A549 (cell line): Measurements from ENCODE around the gene KCNIP3. TPM values are rescaled to one million over a fixed set of nuclear protein-coding genes. Genes with fewer than 3 reads are reported as not detected.

Experiments
- ATAC-seq, 2 experiments: fragments of 200-7000 bp in 1 of 2; fragments of >200 bp in 1 of 2; cut with Nextera tagmentation in 1 of 2; cut with Tn5 transposase in 1 of 2; 3 replicates each; pipeline versions ENCODE4 v1.8.0 to v1.9.1; 2018 to 2020; ENCODE audit warnings: mild to moderate bottlenecking in 1 of 2, moderate library complexity in 1 of 2
- CTCF ChIA-PET: fragments of 300-600 bp; sonication (Branson Sonifier 250); formaldehyde crosslinking; extraction: SDS; loops from one replicate; lab custom pipeline; 2021; ENCODE audit warnings: antibody characterized with exemption, inconsistent platforms; lab: Yijun Ruan, JAX
- POLR2A ChIA-PET: fragments of 350-600 bp; formaldehyde crosslinking; extraction: SDS; loops from one replicate; lab custom pipeline; 2021; ENCODE audit warnings: antibody characterized with exemption, inconsistent platforms; lab: Yijun Ruan, JAX
- DNase-seq, 2 experiments: peaks; one replicate each; pipeline versions ENCODE4 v3.0.0 to v3.0.0-alpha.2; 2011 to 2016; ENCODE audit warnings: low read depth in 1 of 2, low spot score in 1 of 2
- FAIRE-seq: peaks from 2 replicates; lab custom pipeline; 2011; peaks lifted over from hg19 to GRCh38; lab: Jason Lieb, UNC
- H3K27ac ChIP-seq, 2 experiments: fragments of >200 bp; sonication (Bioruptor Twin); formaldehyde crosslinking; 3 replicates each; pipeline ENCODE4 v1.5.1; 2016 to 2017
- H3K4me1 ChIP-seq: fragments of >200 bp; sonication (Bioruptor Twin); formaldehyde crosslinking; 3 replicates; pipeline ENCODE4 v1.6.1; 2016
- H3K4me2 ChIP-seq: fragments of >200 bp; sonication (Bioruptor Twin); formaldehyde crosslinking; 3 replicates; pipeline ENCODE4 v1.6.1; 2016
- H3K4me3 ChIP-seq: fragments of >200 bp; sonication (Bioruptor Twin); formaldehyde crosslinking; 3 replicates; pipeline ENCODE4 v1.5.1; 2016
- H3K9me3 ChIP-seq: fragments of >200 bp; sonication (Bioruptor Twin); formaldehyde crosslinking; 3 replicates; pipeline ENCODE4 v1.6.1; 2016
- CBX2 ChIP-seq: fragments of 200-600 bp; sonication (generic); IDR thresholded peaks from 2 replicates; pipeline ENCODE4 v1.6.1; 2016; ENCODE audit warnings: low read depth, mild to moderate bottlenecking, borderline replicate concordance
- ESRRA ChIP-seq: fragments of 150-350 bp; IDR thresholded peaks from 2 replicates; pipeline ENCODE4 v1.6.1; 2014; ENCODE audit warnings: mild to moderate bottlenecking, low read length, borderline replicate concordance
- FOXS1 ChIP-seq: fragments of 250-450 bp; sonication (Bioruptor Pico); IDR thresholded peaks from 2 replicates; pipeline ENCODE4 v1.5.0; 2020; ENCODE audit warnings: mild to moderate bottlenecking, moderate library complexity
- GATA3 ChIP-seq: IDR thresholded peaks from 2 replicates; pipeline ENCODE4 v1.6.1; 2012; ENCODE audit warnings: borderline replicate concordance
- HOXA7 ChIP-seq: fragments of 250-450 bp; sonication (Bioruptor Pico); IDR thresholded peaks from 2 replicates; pipeline ENCODE4 v1.5.0; 2020; ENCODE audit warnings: mild to moderate bottlenecking, moderate library complexity
- KDM5A ChIP-seq: fragments of 200-600 bp; sonication (generic); IDR thresholded peaks from 2 replicates; pipeline ENCODE4 v1.6.1; 2016; ENCODE audit warnings: antibody characterized with exemption, mild to moderate bottlenecking
- MAFK ChIP-seq: fragments of 450-650 bp; IDR thresholded peaks from 2 replicates; pipeline ENCODE4 v1.6.1; 2014; ENCODE audit not compliant: partially characterized antibody
- MAZ ChIP-seq: fragments of 150-350 bp; IDR thresholded peaks from 2 replicates; pipeline ENCODE4 v1.6.1; 2014; ENCODE audit warnings: antibody characterized with exemption, low read depth, low read length, borderline replicate concordance
- NR3C1 ChIP-seq: fragments of >200 bp; sonication (Bioruptor Twin); formaldehyde crosslinking; IDR thresholded peaks from 3 replicates; pipeline ENCODE4 v1.6.1; 2017
- TP53 ChIP-seq: fragments of 250-450 bp; sonication (Bioruptor Pico); IDR thresholded peaks from 2 replicates; pipeline ENCODE4 v1.5.0; 2021; ENCODE audit warnings: mild to moderate bottlenecking, moderate library complexity
- ZC3H11A ChIP-seq: fragments of 450-650 bp; IDR thresholded peaks from 2 replicates; pipeline ENCODE4 v1.6.1; 2014; ENCODE audit warnings: antibody characterized with exemption, mild to moderate bottlenecking
- ZFP36 ChIP-seq: fragments of 450-650 bp; IDR thresholded peaks from 2 replicates; pipeline ENCODE4 v1.6.1; 2014; ENCODE audit warnings: borderline replicate concordance; ENCODE audit not compliant: partially characterized antibody
- WGBS: methylation state at CpG from one replicate; pipeline ENCODE4 v1.1.6; 2017; ENCODE audit errors: missing lambda C conversion rate; 5-methylcytosine and 5-hydroxymethylcytosine counted together
- polyA plus RNA-seq, 4 experiments: library from polyadenylated mRNA; depleted of rRNA in 3 of 4; stranded (reverse); fragments of >200 nt; fragmentation: RNase III in 1 of 4; extraction: RNeasy Plus Mini Kit Qiagen cat#74134 plus additional on column Dnase treatment in 1 of 4; gene quantifications; 2 replicates in 3 of 4; 3 replicates in 1 of 4; pipeline ENCODE4 v1.2.3, GENCODE V29; 2011 to 2017
- TF ChIP-seq, protein P1 (sequence below): IDR thresholded peaks from 2 replicates; pipeline ENCODE4 v1.6.1; 2012
- TF ChIP-seq, protein P2 (sequence below): fragments of 250-450 bp; sonication (Bioruptor Pico); IDR thresholded peaks from 2 replicates; pipeline ENCODE4 v1.5.0; 2021; ENCODE audit warnings: mild to moderate bottlenecking, moderate library complexity, borderline replicate concordance
- TF ChIP-seq, protein P3 (sequence below): fragments of >200 bp; sonication (Bioruptor Twin); formaldehyde crosslinking; IDR thresholded peaks from 3 replicates; pipeline ENCODE4 v1.6.1; 2016
- TF ChIP-seq, protein P4 (sequence below): fragments of >200 bp; sonication (Bioruptor Twin); formaldehyde crosslinking; IDR thresholded peaks from 3 replicates; pipeline ENCODE4 v1.5.1; 2016

KCNIP3 gene
- polyA plus RNA-seq, 2 of the 4 experiments (the other 2 are of a cell fraction), result 0.13 to 0.84 TPM

DNA sequence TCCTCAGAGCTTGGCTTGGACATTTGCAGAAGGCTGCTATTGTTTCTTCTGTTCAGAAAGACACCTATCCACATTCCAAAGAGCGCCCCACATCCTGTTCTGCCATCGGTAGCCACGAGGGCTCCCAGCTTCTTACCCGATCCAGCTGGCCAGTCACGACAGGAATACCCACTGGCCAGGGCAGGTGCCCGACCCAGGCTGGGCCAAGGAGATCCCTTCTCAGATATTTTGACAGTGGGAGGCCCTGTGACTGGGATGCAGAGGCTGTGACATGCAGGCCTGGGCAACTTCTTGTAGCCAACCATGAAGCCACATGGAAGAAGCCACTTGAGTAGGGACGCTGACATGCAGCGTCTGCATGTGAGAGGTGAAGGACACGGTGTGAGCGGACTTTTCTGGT lies 34.5 kb downstream of the KCNIP3 start:
- Histone ChIP-seq H3K4me1 (no peaks in the 10 kb centered on the region), H3K9me3 (peaks cover 6% of the 10 kb centered on the region; the same call in 1 of the 3 replicates), H3K27ac (no peak overlapping the region), H3K4me3 (no peak overlapping the region), H3K4me2 (no peak overlapping the region)
- no peak for FAIRE-seq
- TF ChIP-seq MAFK, result no peak
- no peak for TF ChIP-seq CBX2
- TF ChIP-seq, protein P1, sequence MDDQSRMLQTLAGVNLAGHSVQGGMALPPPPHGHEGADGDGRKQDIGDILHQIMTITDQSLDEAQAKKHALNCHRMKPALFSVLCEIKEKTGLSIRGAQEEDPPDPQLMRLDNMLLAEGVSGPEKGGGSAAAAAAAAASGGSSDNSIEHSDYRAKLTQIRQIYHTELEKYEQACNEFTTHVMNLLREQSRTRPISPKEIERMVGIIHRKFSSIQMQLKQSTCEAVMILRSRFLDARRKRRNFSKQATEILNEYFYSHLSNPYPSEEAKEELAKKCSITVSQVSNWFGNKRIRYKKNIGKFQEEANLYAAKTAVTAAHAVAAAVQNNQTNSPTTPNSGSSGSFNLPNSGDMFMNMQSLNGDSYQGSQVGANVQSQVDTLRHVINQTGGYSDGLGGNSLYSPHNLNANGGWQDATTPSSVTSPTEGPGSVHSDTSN, result no peak
- TF ChIP-seq MAZ, result no peak
- TF ChIP-seq, protein P2, sequence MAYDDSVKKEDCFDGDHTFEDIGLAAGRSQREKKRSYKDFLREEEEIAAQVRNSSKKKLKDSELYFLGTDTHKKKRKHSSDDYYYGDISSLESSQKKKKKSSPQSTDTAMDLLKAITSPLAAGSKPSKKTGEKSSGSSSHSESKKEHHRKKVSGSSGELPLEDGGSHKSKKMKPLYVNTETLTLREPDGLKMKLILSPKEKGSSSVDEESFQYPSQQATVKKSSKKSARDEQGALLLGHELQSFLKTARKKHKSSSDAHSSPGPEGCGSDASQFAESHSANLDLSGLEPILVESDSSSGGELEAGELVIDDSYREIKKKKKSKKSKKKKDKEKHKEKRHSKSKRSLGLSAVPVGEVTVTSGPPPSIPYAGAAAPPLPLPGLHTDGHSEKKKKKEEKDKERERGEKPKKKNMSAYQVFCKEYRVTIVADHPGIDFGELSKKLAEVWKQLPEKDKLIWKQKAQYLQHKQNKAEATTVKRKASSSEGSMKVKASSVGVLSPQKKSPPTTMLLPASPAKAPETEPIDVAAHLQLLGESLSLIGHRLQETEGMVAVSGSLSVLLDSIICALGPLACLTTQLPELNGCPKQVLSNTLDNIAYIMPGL (CRISPR knock-in tag), result no peak
- no peak for TF ChIP-seq GATA3
- no peak for TF ChIP-seq HOXA7 (CRISPR knock-in tag)
- TF ChIP-seq, protein P3, sequence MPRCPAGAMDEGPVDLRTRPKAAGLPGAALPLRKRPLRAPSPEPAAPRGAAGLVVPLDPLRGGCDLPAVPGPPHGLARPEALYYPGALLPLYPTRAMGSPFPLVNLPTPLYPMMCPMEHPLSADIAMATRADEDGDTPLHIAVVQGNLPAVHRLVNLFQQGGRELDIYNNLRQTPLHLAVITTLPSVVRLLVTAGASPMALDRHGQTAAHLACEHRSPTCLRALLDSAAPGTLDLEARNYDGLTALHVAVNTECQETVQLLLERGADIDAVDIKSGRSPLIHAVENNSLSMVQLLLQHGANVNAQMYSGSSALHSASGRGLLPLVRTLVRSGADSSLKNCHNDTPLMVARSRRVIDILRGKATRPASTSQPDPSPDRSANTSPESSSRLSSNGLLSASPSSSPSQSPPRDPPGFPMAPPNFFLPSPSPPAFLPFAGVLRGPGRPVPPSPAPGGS, result no peak
- TF ChIP-seq ESRRA, result no peak
- TF ChIP-seq ZC3H11A, result no peak
- TF ChIP-seq, protein P4, sequence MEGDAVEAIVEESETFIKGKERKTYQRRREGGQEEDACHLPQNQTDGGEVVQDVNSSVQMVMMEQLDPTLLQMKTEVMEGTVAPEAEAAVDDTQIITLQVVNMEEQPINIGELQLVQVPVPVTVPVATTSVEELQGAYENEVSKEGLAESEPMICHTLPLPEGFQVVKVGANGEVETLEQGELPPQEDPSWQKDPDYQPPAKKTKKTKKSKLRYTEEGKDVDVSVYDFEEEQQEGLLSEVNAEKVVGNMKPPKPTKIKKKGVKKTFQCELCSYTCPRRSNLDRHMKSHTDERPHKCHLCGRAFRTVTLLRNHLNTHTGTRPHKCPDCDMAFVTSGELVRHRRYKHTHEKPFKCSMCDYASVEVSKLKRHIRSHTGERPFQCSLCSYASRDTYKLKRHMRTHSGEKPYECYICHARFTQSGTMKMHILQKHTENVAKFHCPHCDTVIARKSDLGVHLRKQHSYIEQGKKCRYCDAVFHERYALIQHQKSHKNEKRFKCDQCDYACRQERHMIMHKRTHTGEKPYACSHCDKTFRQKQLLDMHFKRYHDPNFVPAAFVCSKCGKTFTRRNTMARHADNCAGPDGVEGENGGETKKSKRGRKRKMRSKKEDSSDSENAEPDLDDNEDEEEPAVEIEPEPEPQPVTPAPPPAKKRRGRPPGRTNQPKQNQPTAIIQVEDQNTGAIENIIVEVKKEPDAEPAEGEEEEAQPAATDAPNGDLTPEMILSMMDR, result no peak
- no peak for TF ChIP-seq NR3C1
- no peak for TF ChIP-seq KDM5A
- TF ChIP-seq ZFP36, result no peak
- WGBS, result 60% methylated on average over 10 of the region's 10 CpGs
- no peak for ATAC-seq
- DNase-seq, result no peak
- ChIA-PET CTCF (interaction anchor here (0.5 to 2.5 kb wide), 2 partner anchors 14 to 84 kb away, joined by 3 to 15 read pairs; no protein-coding TSS in a partner anchor), POLR2A (no interaction called here)

DNA sequence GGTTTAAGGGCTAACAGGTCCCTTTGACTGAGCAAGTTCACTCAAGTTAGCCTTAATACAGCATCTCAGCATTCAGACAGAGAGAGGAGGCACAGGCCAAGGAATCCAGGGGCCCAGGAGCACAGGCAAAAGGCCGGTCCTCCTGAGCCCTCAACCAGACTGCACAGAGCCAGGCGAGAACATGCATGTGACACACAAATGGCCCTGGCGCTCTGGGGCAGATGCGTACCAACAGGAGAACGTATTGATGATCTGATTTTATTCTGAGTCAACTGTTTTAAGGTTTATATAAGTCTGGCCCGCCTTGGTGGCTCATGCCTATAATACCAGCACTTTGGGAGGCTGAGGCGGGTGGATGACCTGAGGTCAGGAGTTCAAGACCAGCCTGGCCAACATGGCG lies 34.9 kb downstream of the KCNIP3 start:
- CTCF ChIA-PET, result interaction anchor here (0.5 kb wide), 1 partner anchor 83 kb away, joined by 3 read pairs; no protein-coding TSS in a partner anchor
- WGBS, result 65% methylated on average over 8 of the region's 8 CpGs
- Histone ChIP-seq H3K27ac (no peak overlapping the region), H3K9me3 (peaks cover 5% of the 10 kb centered on the region; the same call in 1 of the 3 replicates), H3K4me3 (no peak overlapping the region), H3K4me1 (no peaks in the 10 kb centered on the region), H3K4me2 (no peak overlapping the region)
- ATAC-seq, result no peak
- no peak for FAIRE-seq
- POLR2A ChIA-PET, result no interaction called here
- TF ChIP-seq FOXS1 (no peak), TP53 (CRISPR knock-in tag) (no peak)
- TF ChIP-seq, protein P3, result no peak
- DNase-seq, result no peak
